ENCODE measurements around the gene ADAR.
A peak's percentile ranks its signal among the peaks of the same experiment; 100 is the strongest.

DNA sequence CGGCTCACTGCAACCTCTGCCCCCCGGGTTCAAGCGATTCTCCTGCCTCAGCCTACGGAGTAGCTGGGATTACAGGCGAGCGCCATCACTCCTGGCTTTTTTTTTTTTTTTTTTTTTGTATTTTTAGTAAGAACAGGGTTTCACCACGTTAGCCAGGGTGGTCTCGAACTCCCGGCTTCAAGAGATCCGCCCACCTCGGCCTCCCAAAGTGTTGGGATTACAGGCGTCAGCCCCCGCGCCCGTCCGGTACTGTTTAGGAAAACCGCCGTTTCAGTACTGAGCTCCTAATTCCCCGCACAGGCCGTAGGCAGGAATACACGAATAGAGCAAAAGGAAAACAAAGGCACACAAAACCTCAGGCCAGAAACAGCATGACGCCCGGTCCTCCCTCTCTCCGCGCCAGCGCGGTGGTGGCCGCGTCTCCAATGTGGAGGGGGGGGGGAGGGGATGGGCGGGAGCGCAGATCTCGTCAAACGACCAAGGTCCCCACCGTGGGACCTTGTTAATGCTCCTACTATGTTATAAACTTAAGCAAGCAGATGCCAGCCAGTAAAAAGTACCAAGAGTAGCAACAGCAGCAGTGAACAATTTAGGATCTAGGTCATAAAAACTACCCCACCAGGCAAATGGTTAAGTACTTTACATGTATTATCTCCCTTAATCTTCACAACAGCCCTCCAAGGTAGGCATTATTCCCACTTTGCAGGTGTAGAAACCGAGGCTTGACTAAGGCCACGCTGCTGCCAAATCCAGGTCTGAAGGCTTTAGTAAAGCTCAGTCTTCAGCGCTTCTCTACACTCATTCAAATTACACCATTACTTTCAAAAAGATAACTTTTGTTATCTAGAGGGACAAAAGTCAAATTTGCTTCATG is 648 bp upstream of the ADAR start:
- TF ChIP-seq, protein P1, sequence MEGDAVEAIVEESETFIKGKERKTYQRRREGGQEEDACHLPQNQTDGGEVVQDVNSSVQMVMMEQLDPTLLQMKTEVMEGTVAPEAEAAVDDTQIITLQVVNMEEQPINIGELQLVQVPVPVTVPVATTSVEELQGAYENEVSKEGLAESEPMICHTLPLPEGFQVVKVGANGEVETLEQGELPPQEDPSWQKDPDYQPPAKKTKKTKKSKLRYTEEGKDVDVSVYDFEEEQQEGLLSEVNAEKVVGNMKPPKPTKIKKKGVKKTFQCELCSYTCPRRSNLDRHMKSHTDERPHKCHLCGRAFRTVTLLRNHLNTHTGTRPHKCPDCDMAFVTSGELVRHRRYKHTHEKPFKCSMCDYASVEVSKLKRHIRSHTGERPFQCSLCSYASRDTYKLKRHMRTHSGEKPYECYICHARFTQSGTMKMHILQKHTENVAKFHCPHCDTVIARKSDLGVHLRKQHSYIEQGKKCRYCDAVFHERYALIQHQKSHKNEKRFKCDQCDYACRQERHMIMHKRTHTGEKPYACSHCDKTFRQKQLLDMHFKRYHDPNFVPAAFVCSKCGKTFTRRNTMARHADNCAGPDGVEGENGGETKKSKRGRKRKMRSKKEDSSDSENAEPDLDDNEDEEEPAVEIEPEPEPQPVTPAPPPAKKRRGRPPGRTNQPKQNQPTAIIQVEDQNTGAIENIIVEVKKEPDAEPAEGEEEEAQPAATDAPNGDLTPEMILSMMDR (IDR thresholded peaks at IDR 0.05; ENCODE audit: low read depth, low read length) = no peak
- TF ChIP-seq POLR2A (IDR thresholded peaks at IDR 0.05; ENCODE audit: extremely low read depth, insufficient read length) = no peak
- TF ChIP-seq, protein P2, sequence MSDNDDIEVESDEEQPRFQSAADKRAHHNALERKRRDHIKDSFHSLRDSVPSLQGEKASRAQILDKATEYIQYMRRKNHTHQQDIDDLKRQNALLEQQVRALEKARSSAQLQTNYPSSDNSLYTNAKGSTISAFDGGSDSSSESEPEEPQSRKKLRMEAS (IDR thresholded peaks at IDR 0.05; ENCODE audit: low read depth, low read length) = no peak
- TF ChIP-seq MYC (IDR thresholded peaks at IDR 0.05; ENCODE audit: low read depth, low read length) = peak; percentile 3; the same call in 1 of the 2 replicates

All from NB4 (cell line).